K562 treated with DMSO at 1 percent for 24 hours (cell line): ENCODE measurements around the gene ANKRD42. TPM values are rescaled to one million over a fixed set of nuclear protein-coding genes. Genes with fewer than 3 reads are reported as not detected.

Experiments used
- total RNA-seq: library from RNA; unstranded; fragments of 300-600 nt; gene quantifications from 2 replicates; pipeline ENCODE4 v1.2.3, GENCODE V29; 2022; ENCODE audit warnings: low read depth; ENCODE audit not compliant: insufficient read depth

The ANKRD42 gene
- total RNA-seq = 5.3 and 5.6 TPM in 2 replicates

GRCh38 chr11:83193315-83194280 is at the start of gene ANKRD42:
Gene ANKRD42, plus strand, starts transcription at chr11:83193712. Its CDS starts 959 bp downstream, at chr11:83194671.

GRCh38 chr11:83156996-83157593 is 36.4 kb upstream of the ANKRD42 start, which contains the start of gene PCF11:
Gene PCF11, plus strand, starts transcription at chr11:83157131. Its CDS starts 309 bp downstream, at chr11:83157440.

GRCh38 chr11:83285771-83286528 is 92.4 kb downstream of the ANKRD42 start, which contains the start of gene CCDC90B:
Gene CCDC90B, minus strand, starts transcription at chr11:83286367. Its CDS starts 395 bp downstream, at chr11:83285972.

Other genes starting within 250 kb of the ANKRD42 start
- gene RAB30, start 121.8 kb upstream of the ANKRD42 start, total RNA-seq = 1.5 and 2.6 TPM in 2 replicates
- 21.9 and 26.7 TPM in 2 replicates for gene PCF11, start 36.6 kb upstream of the ANKRD42 start, total RNA-seq
- 24.2 and 32.6 TPM in 2 replicates for gene CCDC90B, start 92.7 kb downstream of the ANKRD42 start, total RNA-seq